Measurements from ENCODE around the gene ACYP2. TPM values are rescaled to one million over a fixed set of nuclear protein-coding genes. Genes with fewer than 3 reads are reported as not detected.

Gene ACYP2
- total and polyA plus RNA-seq, 2 donors (not counting 1 experiment from before 2014, with no cell fraction given) = 14.0 to 17.2 TPM

GRCh38 chr2:54106631-54107454, 8.6 kb upstream of the ACYP2 start:
- TF ChIP-seq CTCF (IDR thresholded peaks at IDR 0.05) (peak; percentile 80), EZH2 (IDR thresholded peaks at IDR 0.05; ENCODE audit: borderline replicate concordance, insufficient read depth, low read depth, low read length, poor library complexity, severe bottlenecking) (no peak)
- peak overlapping the region; percentile 14 for H3K9ac ChIP-seq (ENCODE audit: low read length)

GRCh38 chr2:54107455-54107764, 8.0 kb upstream of the ACYP2 start:
- H3K9me3 Mint-ChIP-seq (ENCODE audit: insufficient read depth) = no peaks in the 10 kb centered on the region
- Histone ChIP-seq H2AFZ (ENCODE audit: insufficient read depth, low read depth, low read length, poor library complexity, severe bottlenecking) (peak overlapping the region; percentile 3), H3K9ac (ENCODE audit: low read length) (no peak overlapping the region), H3K79me2 (ENCODE audit: control insufficient read depth, insufficient read depth, low read length) (no peaks in the 10 kb centered on the region), H3K4me3 (ENCODE audit: control extremely low read depth in 1 of 5, extremely low read depth in 1 of 5, insufficient read depth in 1 of 5, low read depth in 2 of 5, low read length in 4 of 5) (no peak overlapping the region), H4K20me1 (ENCODE audit: control insufficient read depth, insufficient read depth, low read length, poor library complexity, severe bottlenecking) (no peaks in the 10 kb centered on the region), H3K9me3 (ENCODE audit: control extremely low read depth in 1 of 3, control insufficient read depth in 2 of 3, insufficient read depth in 1 of 3, low read length in 2 of 3) (no peaks in the 10 kb centered on the region), H3K4me1 (ENCODE audit: control insufficient read depth in 2 of 2, insufficient read depth in 2 of 2, low read length in 2 of 2) (peaks cover 33 to 35% of the 10 kb centered on the region in 2 donors), H3K27ac (ENCODE audit: low read length in 2 of 2) (no peak overlapping the region), H3K36me3 (replicated peaks in 1 of 2; ENCODE audit: control extremely low read depth in 1 of 2, control insufficient read depth in 1 of 2, extremely low read depth in 1 of 2, insufficient read depth in 2 of 2, low read length in 1 of 2) (no peaks in the 10 kb centered on the region), H3K27me3 (replicated peaks in 1 of 4; ENCODE audit: control extremely low read depth in 1 of 4, control insufficient read depth in 3 of 4, insufficient read depth in 4 of 4, low read length in 3 of 4) (no peaks in the 10 kb centered on the region), H3K4me2 (replicated peaks; ENCODE audit: low read depth, low read length, poor library complexity, severe bottlenecking) (no peak overlapping the region)
- WGBS (ENCODE audit: insufficient coverage) = 100% methylated on average over 1 of the region's 2 CpGs
- CTCF ChIA-PET = interaction anchor here (0.6 to 4.6 kb wide), 58 partner anchors 9 to 1070 kb away, joined by 3 to 86 read pairs (median 5); partner anchors contain the start of gene PSME4
- no peak overlapping the region for H3K27ac Mint-ChIP-seq
- H3K4me1 Mint-ChIP-seq = peaks cover 48% of the 10 kb centered on the region
- no peaks in the 10 kb centered on the region for H3K27me3 Mint-ChIP-seq
- TF ChIP-seq CTCF (IDR thresholded peaks at IDR 0.05) (no peak), EZH2 (IDR thresholded peaks at IDR 0.05; ENCODE audit: borderline replicate concordance, insufficient read depth, low read depth, low read length, poor library complexity, severe bottlenecking) (no peak)
- H3K4me3 Mint-ChIP-seq = no peak overlapping the region
- no peak for ATAC-seq (ENCODE audit: low read depth)
- POLR2A ChIA-PET = interaction anchor here (1.1 to 1.2 kb wide), 2 partner anchors 8 to 136 kb away, joined by 3 to 4 read pairs; partner anchors contain the start of genes ACYP2 and PSME4
- DNase-seq = no peak
- intact Hi-C loops (cut with micrococcal nuclease) = loop anchor here (1.0 to 10.0 kb wide), 10 partner anchors 8 to 1325 kb away; partner anchors contain the start of gene ACYP2

More at GRCh38 chr2:54106631-54107454, 8.6 kb upstream of the ACYP2 start:
- intact Hi-C loops (cut with micrococcal nuclease) = loop anchor here (1.0 to 10.0 kb wide), 10 partner anchors 8 to 1325 kb away; partner anchors contain the start of gene ACYP2
- WGBS (ENCODE audit: insufficient coverage) = 67% methylated on average over 3 of the region's 12 CpGs
- ATAC-seq (ENCODE audit: low read depth) (peak; percentile 31), DNase-seq (peak; percentile 74)
- H3K36me3 ChIP-seq (replicated peaks in 1 of 2; ENCODE audit: control extremely low read depth in 1 of 2, control insufficient read depth in 1 of 2, extremely low read depth in 1 of 2, insufficient read depth in 2 of 2, low read length in 1 of 2) = no peaks in the 10 kb centered on the region
- POLR2A ChIA-PET = interaction anchor here (1.1 to 1.2 kb wide), 2 partner anchors 9 to 136 kb away, joined by 3 to 4 read pairs; partner anchors contain the start of genes ACYP2 and PSME4
- Mint-ChIP-seq H3K9me3 (ENCODE audit: insufficient read depth) (no peaks in the 10 kb centered on the region), H3K27me3 (no peaks in the 10 kb centered on the region), H3K4me3 (peak overlapping the region; percentile 18), H3K27ac (peak overlapping the region; percentile 41), H3K4me1 (peaks cover 53% of the 10 kb centered on the region)
- CTCF ChIA-PET = interaction anchor here (0.6 to 4.6 kb wide), 63 partner anchors 9 to 1856 kb away, joined by 3 to 86 read pairs (median 4); partner anchors contain the start of gene PSME4
- no peaks in the 10 kb centered on the region for H3K27me3 ChIP-seq (replicated peaks in 1 of 4; ENCODE audit: control extremely low read depth in 1 of 4, control insufficient read depth in 3 of 4, insufficient read depth in 4 of 4, low read length in 3 of 4)
- no peaks in the 10 kb centered on the region for H3K79me2 ChIP-seq (ENCODE audit: control insufficient read depth, insufficient read depth, low read length)
- no peak overlapping the region for H3K4me3 ChIP-seq (ENCODE audit: control extremely low read depth in 1 of 5, extremely low read depth in 1 of 5, insufficient read depth in 1 of 5, low read depth in 2 of 5, low read length in 4 of 5)
- no peaks in the 10 kb centered on the region for H4K20me1 ChIP-seq (ENCODE audit: control insufficient read depth, insufficient read depth, low read length, poor library complexity, severe bottlenecking)
- H3K27ac ChIP-seq (ENCODE audit: low read length in 2 of 2) = no peak overlapping the region
- peak overlapping the region; percentile 47 for H2AFZ ChIP-seq (ENCODE audit: insufficient read depth, low read depth, low read length, poor library complexity, severe bottlenecking)
- H3K4me2 ChIP-seq (replicated peaks; ENCODE audit: low read depth, low read length, poor library complexity, severe bottlenecking) = peak overlapping the region; percentile 55
- peaks cover 39 to 40% of the 10 kb centered on the region in 2 donors for H3K4me1 ChIP-seq (ENCODE audit: control insufficient read depth in 2 of 2, insufficient read depth in 2 of 2, low read length in 2 of 2)
- H3K9me3 ChIP-seq (ENCODE audit: control extremely low read depth in 1 of 3, control insufficient read depth in 2 of 3, insufficient read depth in 1 of 3, low read length in 2 of 3) = no peaks in the 10 kb centered on the region
